Measurements from ENCODE around the gene TUBA3D. TPM values are rescaled to one million over a fixed set of nuclear protein-coding genes. Genes with fewer than 3 reads are reported as not detected.
"Not testable (repeated sequence)": the region's sequence is repeated elsewhere in the genome, so short reads cannot be mapped to it uniquely, and the experiment has no call there.

Gene TUBA3D
- total and polyA plus RNA-seq, 2 donors from 2014 or later = not detected

GRCh38 chr2:131521961-131522781 lies 46.3 kb downstream of the TUBA3D start:
- Histone ChIP-seq H3K36me3 (ENCODE audit: control insufficient read depth in 2 of 3, insufficient read depth in 3 of 3, low read length in 3 of 3) (no peaks in the 10 kb centered on the region), H3K9me3 (ENCODE audit: control insufficient read depth in 2 of 3, insufficient read depth in 1 of 3, low read length in 3 of 3) (no peaks in the 10 kb centered on the region), H3K27me3 (ENCODE audit: control insufficient read depth, insufficient read depth, low read length) (no peaks in the 10 kb centered on the region), H3K27ac (ENCODE audit: low read depth in 2 of 2, low read length in 2 of 2) (no peak overlapping the region), H3K9ac (ENCODE audit: low read length in 3 of 3) (no peak overlapping the region), H3K4me3 (ENCODE audit: low read length in 3 of 3) (no peak overlapping the region), H3K4me1 (ENCODE audit: control insufficient read depth in 2 of 3, insufficient read depth in 2 of 3, low read depth in 1 of 3, low read length in 3 of 3) (no peaks in the 10 kb centered on the region)
- TF ChIP-seq CTCF (IDR thresholded peaks at IDR 0.05; ENCODE audit: borderline replicate concordance, extremely low read depth, insufficient read depth) = no peak
- DNase-seq = peak in 1 of 5 donors; percentile 39
- intact Hi-C loops (cut with DNase I) = no loop called here
- no peak for FAIRE-seq

- FAIRE-seq; H3K4me1 ChIP-seq (ENCODE audit: control insufficient read depth in 2 of 3, insufficient read depth in 2 of 3, low read depth in 1 of 3, low read length in 3 of 3); H3K4me3 ChIP-seq (ENCODE audit: low read length in 3 of 3); H3K27ac ChIP-seq (ENCODE audit: low read depth in 2 of 2, low read length in 2 of 2); H3K9me3 ChIP-seq (ENCODE audit: control insufficient read depth in 2 of 3, insufficient read depth in 1 of 3, low read length in 3 of 3); H3K36me3 ChIP-seq (ENCODE audit: control insufficient read depth in 2 of 3, insufficient read depth in 3 of 3, low read length in 3 of 3); H3K27me3 ChIP-seq (ENCODE audit: control insufficient read depth, insufficient read depth, low read length); H3K9ac ChIP-seq (ENCODE audit: low read length in 3 of 3); intact Hi-C loops (cut with DNase I): not testable (repeated sequence)
- DNase-seq = peak in 1 of 5 donors; percentile 16
Observed at GRCh38 chr2:131525256-131525655, 49.3 kb downstream of the TUBA3D start.

GRCh38 chr2:131527131-131528001 lies 51.4 kb downstream of the TUBA3D start, which contains the start of gene CCDC74A:
Gene CCDC74A, plus strand, starts transcription at chr2:131527888. Its CDS starts 83 bp downstream, at chr2:131527971.
- H3K9ac ChIP-seq (ENCODE audit: low read length in 3 of 3); H3K27me3 ChIP-seq (ENCODE audit: control insufficient read depth, insufficient read depth, low read length); H3K27ac ChIP-seq (ENCODE audit: low read depth in 2 of 2, low read length in 2 of 2): not testable (repeated sequence)

GRCh38 chr2:131528981-131529863 lies 53.3 kb downstream of the TUBA3D start:
- intact Hi-C loops (cut with DNase I); H3K9ac ChIP-seq (ENCODE audit: low read length in 3 of 3): not testable (repeated sequence)
- DNase-seq = peak in 4 of 5 donors; percentile 30 to 74 (median 46)

More at GRCh38 chr2:131527131-131528001, 51.4 kb downstream of the TUBA3D start, which contains the start of gene CCDC74A:
- FAIRE-seq; H3K4me1 ChIP-seq (ENCODE audit: control insufficient read depth in 2 of 3, insufficient read depth in 2 of 3, low read depth in 1 of 3, low read length in 3 of 3); intact Hi-C loops (cut with DNase I); H3K9me3 ChIP-seq (ENCODE audit: control insufficient read depth in 2 of 3, insufficient read depth in 1 of 3, low read length in 3 of 3); H3K36me3 ChIP-seq (ENCODE audit: control insufficient read depth in 2 of 3, insufficient read depth in 3 of 3, low read length in 3 of 3): not testable (repeated sequence)
- peak within 1 kb of the TSS in 2 of 3 donors; percentile 26 to 43 for H3K4me3 ChIP-seq (ENCODE audit: low read length in 3 of 3)
- peak; percentile 60 to 91 (median 80) for DNase-seq

GRCh38 chr2:131529864-131530445 lies 54.0 kb downstream of the TUBA3D start:
- FAIRE-seq; H3K4me1 ChIP-seq (ENCODE audit: control insufficient read depth in 2 of 3, insufficient read depth in 2 of 3, low read depth in 1 of 3, low read length in 3 of 3); DNase-seq; H3K36me3 ChIP-seq (ENCODE audit: control insufficient read depth in 2 of 3, insufficient read depth in 3 of 3, low read length in 3 of 3); H3K9me3 ChIP-seq (ENCODE audit: control insufficient read depth in 2 of 3, insufficient read depth in 1 of 3, low read length in 3 of 3); H3K27ac ChIP-seq (ENCODE audit: low read depth in 2 of 2, low read length in 2 of 2); H3K27me3 ChIP-seq (ENCODE audit: control insufficient read depth, insufficient read depth, low read length); H3K4me3 ChIP-seq (ENCODE audit: low read length in 3 of 3); intact Hi-C loops (cut with DNase I); H3K9ac ChIP-seq (ENCODE audit: low read length in 3 of 3): not testable (repeated sequence)

More at GRCh38 chr2:131528981-131529863, 53.3 kb downstream of the TUBA3D start:
- H3K27ac ChIP-seq (ENCODE audit: low read depth in 2 of 2, low read length in 2 of 2); H3K27me3 ChIP-seq (ENCODE audit: control insufficient read depth, insufficient read depth, low read length); FAIRE-seq; H3K4me3 ChIP-seq (ENCODE audit: low read length in 3 of 3); H3K36me3 ChIP-seq (ENCODE audit: control insufficient read depth in 2 of 3, insufficient read depth in 3 of 3, low read length in 3 of 3); H3K9me3 ChIP-seq (ENCODE audit: control insufficient read depth in 2 of 3, insufficient read depth in 1 of 3, low read length in 3 of 3); H3K4me1 ChIP-seq (ENCODE audit: control insufficient read depth in 2 of 3, insufficient read depth in 2 of 3, low read depth in 1 of 3, low read length in 3 of 3): not testable (repeated sequence)

- FAIRE-seq; intact Hi-C loops (cut with DNase I): not testable (repeated sequence)
- DNase-seq = peak in 1 of 5 donors; percentile 25
Observed at GRCh38 chr2:131530626-131531344, 54.9 kb downstream of the TUBA3D start.

More at GRCh38 chr2:131530626-131531344, 54.9 kb downstream of the TUBA3D start:
- not testable (repeated sequence) for H3K36me3 ChIP-seq (ENCODE audit: control insufficient read depth in 2 of 3, insufficient read depth in 3 of 3, low read length in 3 of 3); H3K27ac ChIP-seq (ENCODE audit: low read depth in 2 of 2, low read length in 2 of 2); H3K9me3 ChIP-seq (ENCODE audit: control insufficient read depth in 2 of 3, insufficient read depth in 1 of 3, low read length in 3 of 3); H3K4me3 ChIP-seq (ENCODE audit: low read length in 3 of 3); H3K4me1 ChIP-seq (ENCODE audit: control insufficient read depth in 2 of 3, insufficient read depth in 2 of 3, low read depth in 1 of 3, low read length in 3 of 3); H3K9ac ChIP-seq (ENCODE audit: low read length in 3 of 3); H3K27me3 ChIP-seq (ENCODE audit: control insufficient read depth, insufficient read depth, low read length)

All from kidney (tissue), 14 donors.